ENCODE data around the gene TLN1.

The TLN1 gene

DNA sequence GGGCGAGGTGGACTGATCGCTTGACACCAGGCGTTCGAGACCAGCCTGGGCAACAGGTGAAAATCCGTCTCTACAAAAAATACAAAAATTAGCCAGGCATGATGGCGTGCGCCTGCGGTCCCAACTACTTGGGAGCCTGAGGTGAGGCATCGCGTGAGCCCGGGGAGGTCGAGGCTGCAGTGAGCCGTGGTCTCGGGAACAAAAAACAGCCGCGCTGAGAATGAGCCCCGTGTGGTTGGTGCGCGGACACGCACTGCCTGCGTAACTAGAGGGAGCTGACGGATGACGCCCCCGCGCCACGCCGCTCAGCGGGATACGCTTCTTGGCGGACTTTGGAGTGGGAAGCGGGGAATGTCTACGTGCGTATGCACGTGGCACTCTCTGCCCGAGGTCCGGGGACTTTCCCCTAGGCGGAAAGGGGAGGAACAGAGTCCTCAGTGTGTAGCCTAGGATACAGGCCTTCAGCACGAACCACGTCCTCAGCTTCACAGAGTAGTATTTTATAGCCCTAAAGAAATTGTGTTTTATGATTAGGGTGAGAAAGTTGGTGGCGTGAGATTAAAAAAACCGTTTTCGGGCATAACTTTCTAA is 74.4 kb downstream of the TLN1 start, which contains the start of gene RMRP (continued):
- TF ChIP-seq, protein P1, sequence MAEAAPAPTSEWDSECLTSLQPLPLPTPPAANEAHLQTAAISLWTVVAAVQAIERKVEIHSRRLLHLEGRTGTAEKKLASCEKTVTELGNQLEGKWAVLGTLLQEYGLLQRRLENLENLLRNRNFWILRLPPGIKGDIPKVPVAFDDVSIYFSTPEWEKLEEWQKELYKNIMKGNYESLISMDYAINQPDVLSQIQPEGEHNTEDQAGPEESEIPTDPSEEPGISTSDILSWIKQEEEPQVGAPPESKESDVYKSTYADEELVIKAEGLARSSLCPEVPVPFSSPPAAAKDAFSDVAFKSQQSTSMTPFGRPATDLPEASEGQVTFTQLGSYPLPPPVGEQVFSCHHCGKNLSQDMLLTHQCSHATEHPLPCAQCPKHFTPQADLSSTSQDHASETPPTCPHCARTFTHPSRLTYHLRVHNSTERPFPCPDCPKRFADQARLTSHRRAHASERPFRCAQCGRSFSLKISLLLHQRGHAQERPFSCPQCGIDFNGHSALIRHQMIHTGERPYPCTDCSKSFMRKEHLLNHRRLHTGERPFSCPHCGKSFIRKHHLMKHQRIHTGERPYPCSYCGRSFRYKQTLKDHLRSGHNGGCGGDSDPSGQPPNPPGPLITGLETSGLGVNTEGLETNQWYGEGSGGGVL (tag by site-specific recombination; IDR thresholded peaks at IDR 0.05) = no peak
- TF ChIP-seq ZNF2 (tag by site-specific recombination; IDR thresholded peaks at IDR 0.05) = peak; percentile 97
- TF ChIP-seq ZNF664 (tag by site-specific recombination; IDR thresholded peaks at IDR 0.05) = no peak
- TF ChIP-seq HOXC10 (CRISPR knock-in tag; IDR thresholded peaks at IDR 0.05) = no peak
- no peak for TF ChIP-seq ZNF548 (tag by site-specific recombination; IDR thresholded peaks at IDR 0.05)
- TF ChIP-seq ZBTB7A (tag by site-specific recombination; IDR thresholded peaks at IDR 0.05; ENCODE audit: low read depth) = 0 out of 2 replicates have a peak, but pooled peaks have one; percentile 67
- TF ChIP-seq ZNF596 (tag by site-specific recombination; IDR thresholded peaks at IDR 0.05) = peak; percentile 68
- no peak for TF ChIP-seq ZNF302 (tag by site-specific recombination; IDR thresholded peaks at IDR 0.05; ENCODE audit: low read depth)
- TF ChIP-seq ZNF274 (IDR thresholded peaks at IDR 0.05; ENCODE audit: low read length) = no peak
- TF ChIP-seq ZNF274 (tag by site-specific recombination; IDR thresholded peaks at IDR 0.05; ENCODE audit: borderline replicate concordance) = no peak
- TF ChIP-seq ZNF426 (tag by site-specific recombination; IDR thresholded peaks at IDR 0.05) = no peak
- peak; percentile 84 for TF ChIP-seq ZNF324 (tag by site-specific recombination; IDR thresholded peaks at IDR 0.05)
- no peak for TF ChIP-seq ZNF221 (tag by site-specific recombination; IDR thresholded peaks at IDR 0.05; ENCODE audit: borderline replicate concordance)
- peak; percentile 95 for TF ChIP-seq ZNF660 (tag by site-specific recombination; IDR thresholded peaks at IDR 0.05)
- TF ChIP-seq, protein P2, sequence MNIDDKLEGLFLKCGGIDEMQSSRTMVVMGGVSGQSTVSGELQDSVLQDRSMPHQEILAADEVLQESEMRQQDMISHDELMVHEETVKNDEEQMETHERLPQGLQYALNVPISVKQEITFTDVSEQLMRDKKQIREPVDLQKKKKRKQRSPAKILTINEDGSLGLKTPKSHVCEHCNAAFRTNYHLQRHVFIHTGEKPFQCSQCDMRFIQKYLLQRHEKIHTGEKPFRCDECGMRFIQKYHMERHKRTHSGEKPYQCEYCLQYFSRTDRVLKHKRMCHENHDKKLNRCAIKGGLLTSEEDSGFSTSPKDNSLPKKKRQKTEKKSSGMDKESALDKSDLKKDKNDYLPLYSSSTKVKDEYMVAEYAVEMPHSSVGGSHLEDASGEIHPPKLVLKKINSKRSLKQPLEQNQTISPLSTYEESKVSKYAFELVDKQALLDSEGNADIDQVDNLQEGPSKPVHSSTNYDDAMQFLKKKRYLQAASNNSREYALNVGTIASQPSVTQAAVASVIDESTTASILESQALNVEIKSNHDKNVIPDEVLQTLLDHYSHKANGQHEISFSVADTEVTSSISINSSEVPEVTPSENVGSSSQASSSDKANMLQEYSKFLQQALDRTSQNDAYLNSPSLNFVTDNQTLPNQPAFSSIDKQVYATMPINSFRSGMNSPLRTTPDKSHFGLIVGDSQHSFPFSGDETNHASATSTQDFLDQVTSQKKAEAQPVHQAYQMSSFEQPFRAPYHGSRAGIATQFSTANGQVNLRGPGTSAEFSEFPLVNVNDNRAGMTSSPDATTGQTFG (tag by site-specific recombination; IDR thresholded peaks at IDR 0.05; ENCODE audit: borderline replicate concordance) = no peak
- peak; percentile 98 for TF ChIP-seq ZEB2 (tag by site-specific recombination; IDR thresholded peaks at IDR 0.05)
- no peak for TF ChIP-seq ZNF514 (tag by site-specific recombination; IDR thresholded peaks at IDR 0.05)
- no peak for TF ChIP-seq ZNF521 (tag by site-specific recombination; IDR thresholded peaks at IDR 0.05)
- TF ChIP-seq TCF7L2 (IDR thresholded peaks at IDR 0.05; ENCODE audit: borderline replicate concordance, low read depth, low read length) = no peak
- TF ChIP-seq ZNF391 (tag by site-specific recombination; IDR thresholded peaks at IDR 0.05; ENCODE audit: borderline replicate concordance, low read depth) = peak; percentile 95
- no peak for TF ChIP-seq ZNF530 (tag by site-specific recombination; IDR thresholded peaks at IDR 0.05; ENCODE audit: low read depth)
- no peak for TF ChIP-seq ZNF624 (tag by site-specific recombination; IDR thresholded peaks at IDR 0.05)
- TF ChIP-seq ZNF311 (tag by site-specific recombination; IDR thresholded peaks at IDR 0.05; ENCODE audit: borderline replicate concordance) = no peak
- no peak for TF ChIP-seq ZNF654 (tag by site-specific recombination; IDR thresholded peaks at IDR 0.05; ENCODE audit: low read depth)
- TF ChIP-seq OVOL3 (tag by site-specific recombination; IDR thresholded peaks at IDR 0.05) = no peak; the same call in 1 of the 2 replicates
- no peak for TF ChIP-seq ZNF473 (tag by site-specific recombination; IDR thresholded peaks at IDR 0.05)
- no peak for TF ChIP-seq GLI2 (tag by site-specific recombination; IDR thresholded peaks at IDR 0.05; ENCODE audit: borderline replicate concordance, low read depth)
- TF ChIP-seq ZNF561 (tag by site-specific recombination; IDR thresholded peaks at IDR 0.05; ENCODE audit: borderline replicate concordance) = peak; percentile 34; the same call in 1 of the 2 replicates
- TF ChIP-seq ZSCAN16 (tag by site-specific recombination; IDR thresholded peaks at IDR 0.05) = 0 out of 2 replicates have a peak, but pooled peaks have one; percentile 49
- no peak for TF ChIP-seq ZNF433 (tag by site-specific recombination; IDR thresholded peaks at IDR 0.05; ENCODE audit: low read depth)
- no peak for TF ChIP-seq SALL2 (tag by site-specific recombination; IDR thresholded peaks at IDR 0.05; ENCODE audit: borderline replicate concordance)
- TF ChIP-seq, protein P3, sequence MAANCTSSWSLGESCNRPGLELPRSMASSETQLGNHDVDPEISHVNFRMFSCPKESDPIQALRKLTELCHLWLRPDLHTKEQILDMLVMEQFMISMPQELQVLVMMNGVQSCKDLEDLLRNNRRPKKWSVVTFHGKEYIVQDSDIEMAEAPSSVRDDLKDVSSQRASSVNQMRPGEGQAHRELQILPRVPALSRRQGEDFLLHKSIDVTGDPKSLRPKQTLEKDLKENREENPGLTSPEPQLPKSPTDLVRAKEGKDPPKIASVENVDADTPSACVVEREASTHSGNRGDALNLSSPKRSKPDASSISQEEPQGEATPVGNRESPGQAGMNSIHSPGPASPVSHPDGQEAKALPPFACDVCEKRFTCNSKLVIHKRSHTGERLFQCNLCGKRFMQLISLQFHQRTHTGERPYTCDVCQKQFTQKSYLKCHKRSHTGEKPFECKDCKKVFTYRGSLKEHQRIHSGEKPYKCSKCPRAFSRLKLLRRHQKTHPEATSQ (tag by site-specific recombination; IDR thresholded peaks at IDR 0.05) = peak; percentile 93
- no peak for TF ChIP-seq ZNF544 (tag by site-specific recombination; IDR thresholded peaks at IDR 0.05)
- no peak for TF ChIP-seq ZNF350 (tag by site-specific recombination; IDR thresholded peaks at IDR 0.05)
- no peak for TF ChIP-seq OSR2 (tag by site-specific recombination; IDR thresholded peaks at IDR 0.05)
- TF ChIP-seq, protein P4, sequence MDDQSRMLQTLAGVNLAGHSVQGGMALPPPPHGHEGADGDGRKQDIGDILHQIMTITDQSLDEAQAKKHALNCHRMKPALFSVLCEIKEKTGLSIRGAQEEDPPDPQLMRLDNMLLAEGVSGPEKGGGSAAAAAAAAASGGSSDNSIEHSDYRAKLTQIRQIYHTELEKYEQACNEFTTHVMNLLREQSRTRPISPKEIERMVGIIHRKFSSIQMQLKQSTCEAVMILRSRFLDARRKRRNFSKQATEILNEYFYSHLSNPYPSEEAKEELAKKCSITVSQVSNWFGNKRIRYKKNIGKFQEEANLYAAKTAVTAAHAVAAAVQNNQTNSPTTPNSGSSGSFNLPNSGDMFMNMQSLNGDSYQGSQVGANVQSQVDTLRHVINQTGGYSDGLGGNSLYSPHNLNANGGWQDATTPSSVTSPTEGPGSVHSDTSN (CRISPR knock-in tag; IDR thresholded peaks at IDR 0.05) = peak; percentile 94
